Activated CD8-positive, alpha-beta memory T cell treated with anti-CD3 and anti-CD28 coated beads, Interleukin-2, amount 10 ng/mL, durations not matched to agents 7 days and 5 days (primary cell): ENCODE measurements around the gene DMAC1. TPM values are rescaled to one million over a fixed set of nuclear protein-coding genes. Genes with fewer than 3 reads are reported as not detected.

Experiments
- ATAC-seq: fragments of 150-1000 bp; cut with Tn5 transposase; one replicate; pipeline ENCODE4 v1.10.0; 2021; ENCODE audit warnings: moderate library complexity
- CTCF ChIA-PET: fragments of 350-600 bp; sonication (Branson Sonifier 250); formaldehyde crosslinking; loops from one replicate; lab custom pipeline; 2021; ENCODE audit warnings: antibody characterized with exemption; lab: Charles Lee
- DNase-seq: peaks from one replicate; pipeline ENCODE4 v3.0.0-alpha.2; 2020
- H3K27ac Mint-ChIP-seq: one replicate; pipeline ENCODE4 v1.8.0; 2021; ENCODE audit warnings: mild to moderate bottlenecking, mixed read lengths
- H3K27me3 Mint-ChIP-seq: one replicate; pipeline ENCODE4 v1.8.0; 2021; ENCODE audit warnings: mixed read lengths
- H3K36me3 Mint-ChIP-seq: one replicate; pipeline ENCODE4 v1.8.0; 2021; ENCODE audit warnings: mild to moderate bottlenecking, mixed read lengths
- H3K4me1 Mint-ChIP-seq: one replicate; pipeline ENCODE4 v1.8.0; 2021; ENCODE audit warnings: mixed read lengths
- H3K4me3 Mint-ChIP-seq: one replicate; pipeline ENCODE4 v1.8.0; 2021; ENCODE audit warnings: mild to moderate bottlenecking, moderate library complexity, mixed read lengths
- H3K9me3 Mint-ChIP-seq: one replicate; pipeline ENCODE4 v1.8.0; 2022; ENCODE audit warnings: low read depth, mixed read lengths
- total RNA-seq, 2 experiments: library from RNA; stranded (reverse); gene quantifications; one replicate each; pipeline ENCODE4 v1.2.3, GENCODE V29; 2021

DMAC1 gene
- total RNA-seq, 2 experiments from 2014 or later, result 40.1 to 54.5 TPM

- H3K27me3 Mint-ChIP-seq, result peaks cover 4% of the 10 kb centered on the region
- H3K4me1 Mint-ChIP-seq, result no peaks in the 10 kb centered on the region
- H3K4me3 Mint-ChIP-seq, result no peak overlapping the region
- H3K36me3 Mint-ChIP-seq, result no peaks in the 10 kb centered on the region
- CTCF ChIA-PET, result no interaction called here
- no peak for ATAC-seq
- DNase-seq, result no peak
- H3K27ac Mint-ChIP-seq, result no peak overlapping the region
- H3K9me3 Mint-ChIP-seq, result no peaks in the 10 kb centered on the region
Measured at GRCh38 chr9:7777771-7778170, 21.8 kb downstream of the DMAC1 start.

- H3K4me1 Mint-ChIP-seq, result no peaks in the 10 kb centered on the region
- ATAC-seq, result no peak
- no peak overlapping the region for H3K27ac Mint-ChIP-seq
- no peaks in the 10 kb centered on the region for H3K9me3 Mint-ChIP-seq
- DNase-seq, result no peak
- no peaks in the 10 kb centered on the region for H3K36me3 Mint-ChIP-seq
- H3K4me3 Mint-ChIP-seq, result no peak overlapping the region
- CTCF ChIA-PET, result interaction anchor here (0.8 kb wide), 1 partner anchor 13 kb away, joined by 3 read pairs; no protein-coding TSS in a partner anchor
- H3K27me3 Mint-ChIP-seq, result peaks cover 20% of the 10 kb centered on the region
Measured at GRCh38 chr9:7770111-7770510, 29.5 kb downstream of the DMAC1 start.

- Mint-ChIP-seq H3K4me1 (peaks cover under 1% of the 10 kb centered on the region), H3K4me3 (no peak overlapping the region), H3K9me3 (no peaks in the 10 kb centered on the region), H3K36me3 (peaks cover 2% of the 10 kb centered on the region), H3K27ac (no peak overlapping the region), H3K27me3 (no peaks in the 10 kb centered on the region)
- ATAC-seq, result no peak
- CTCF ChIA-PET, result no interaction called here
- no peak for DNase-seq
Measured at GRCh38 chr9:7762600-7762999, 37.0 kb downstream of the DMAC1 start.

- Mint-ChIP-seq H3K4me3 (no peak overlapping the region), H3K36me3 (peaks cover 19% of the 10 kb centered on the region), H3K9me3 (peaks cover 3% of the 10 kb centered on the region), H3K27me3 (no peaks in the 10 kb centered on the region), H3K27ac (no peak overlapping the region), H3K4me1 (peaks cover 21% of the 10 kb centered on the region)
- DNase-seq (no peak), ATAC-seq (no peak)
- CTCF ChIA-PET, result interaction anchor here (1.2 kb wide), 1 partner anchor 22 kb away, joined by 4 read pairs; no protein-coding TSS in a partner anchor
Measured at GRCh38 chr9:7760014-7760415, 39.6 kb downstream of the DMAC1 start.

GRCh38 chr9:7756088-7756487 is 43.5 kb downstream of the DMAC1 start:
- CTCF ChIA-PET, result no interaction called here
- H3K27ac Mint-ChIP-seq, result peak overlapping the region; percentile 74
- peak; percentile 49 for DNase-seq
- H3K4me3 Mint-ChIP-seq, result no peak overlapping the region
- H3K9me3 Mint-ChIP-seq, result peaks cover 8% of the 10 kb centered on the region
- peak; percentile 98 for ATAC-seq
- no peaks in the 10 kb centered on the region for H3K27me3 Mint-ChIP-seq
- H3K4me1 Mint-ChIP-seq, result peaks cover 22% of the 10 kb centered on the region
- peaks cover 25% of the 10 kb centered on the region for H3K36me3 Mint-ChIP-seq

- Mint-ChIP-seq H3K27ac (no peak overlapping the region), H3K9me3 (peaks cover 8% of the 10 kb centered on the region), H3K27me3 (peaks cover 14% of the 10 kb centered on the region), H3K36me3 (peaks cover 21% of the 10 kb centered on the region), H3K4me1 (peaks cover 21% of the 10 kb centered on the region), H3K4me3 (no peak overlapping the region)
- no peak for DNase-seq
- ATAC-seq, result no peak
- CTCF ChIA-PET, result no interaction called here
Measured at GRCh38 chr9:7752481-7752880, 47.1 kb downstream of the DMAC1 start.
